HG03060 (cell line): ENCODE measurements around the gene USP21.

Source experiments
- ATAC-seq: cut with Tn5 transposase; IDR thresholded peaks from one replicate; pipeline ENCODE4 v1.9.1; 2021; ENCODE audit warnings: low read depth, moderate number of reproducible peaks; ENCODE audit not compliant: unreplicated experiment

USP21 gene

GRCh38 chr1:161132410-161133219 is 26.7 kb upstream of the USP21 start, which contains the start of gene DEDD:
TSS of gene DEDD (minus strand) at chr1:161132667. CDS start at chr1:161124462, 8,205 bp downstream.
- ATAC-seq = peak; percentile 84

DNA sequence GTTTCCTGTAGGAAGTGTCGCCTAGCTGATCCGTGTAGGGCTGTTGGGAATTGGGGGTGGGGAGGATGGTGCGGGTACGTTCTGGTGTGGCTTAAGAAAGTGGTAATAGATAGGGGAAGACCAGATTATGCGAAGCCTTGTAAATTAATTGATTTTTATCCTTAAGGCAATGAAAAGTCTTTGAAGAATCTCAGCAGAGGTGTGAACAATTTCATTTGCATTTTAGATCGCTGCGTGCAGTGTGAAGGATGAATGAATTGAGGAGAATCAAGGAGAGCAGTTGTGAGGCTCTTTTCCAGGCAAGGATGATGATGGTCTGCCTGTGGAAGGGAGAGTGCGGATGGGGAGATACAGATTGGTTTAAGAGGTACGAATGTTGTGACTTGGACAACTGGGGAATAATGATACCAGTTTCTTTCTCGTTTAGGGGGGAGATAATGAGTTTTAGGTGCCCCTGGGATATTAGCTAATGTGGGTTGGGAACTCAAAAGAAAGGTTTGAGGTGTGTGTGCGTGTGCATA is 26.0 kb upstream of the USP21 start:
- ATAC-seq = no peak

DNA sequence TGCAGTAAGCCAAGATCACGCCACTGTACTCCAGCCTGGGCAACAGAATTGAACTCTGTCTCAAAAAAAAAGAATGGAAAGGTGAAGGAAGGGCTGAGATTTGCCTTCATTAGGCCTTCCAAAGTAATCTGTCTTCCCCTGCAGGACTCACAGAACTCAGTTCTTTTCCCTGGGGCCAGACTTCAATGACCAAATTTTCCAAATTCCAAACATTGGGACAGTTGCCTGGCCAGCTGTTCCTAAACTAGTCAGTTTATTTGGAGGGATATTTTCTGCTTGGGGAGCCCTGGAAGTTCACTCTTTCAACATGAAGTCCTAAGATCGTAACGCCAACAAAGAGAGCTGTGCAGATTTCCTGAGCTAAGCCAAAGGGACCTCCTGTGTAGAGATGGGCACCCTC is 21.4 kb upstream of the USP21 start:
- ATAC-seq = no peak

GRCh38 chr1:161138431-161138830 is 20.9 kb upstream of the USP21 start:
- no peak for ATAC-seq

DNA sequence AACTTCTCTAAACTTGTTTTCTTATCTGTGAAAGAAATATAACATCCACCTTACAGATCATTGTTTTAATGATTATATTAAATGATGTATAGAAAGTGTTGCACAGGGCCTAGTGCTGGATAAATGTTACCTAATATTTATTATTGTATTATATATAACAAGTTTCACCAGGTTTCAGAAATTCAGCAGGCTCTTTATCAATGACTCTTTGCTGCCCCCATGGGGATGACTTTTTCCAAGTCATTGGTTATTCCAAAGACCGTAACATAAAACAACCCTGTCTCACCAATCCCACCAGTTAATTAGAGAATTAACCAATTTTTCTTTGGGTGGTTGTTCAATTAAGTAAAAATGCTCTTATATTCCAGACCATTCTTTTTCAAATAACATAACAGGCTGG is 19.5 kb upstream of the USP21 start:
- ATAC-seq = no peak

DNA sequence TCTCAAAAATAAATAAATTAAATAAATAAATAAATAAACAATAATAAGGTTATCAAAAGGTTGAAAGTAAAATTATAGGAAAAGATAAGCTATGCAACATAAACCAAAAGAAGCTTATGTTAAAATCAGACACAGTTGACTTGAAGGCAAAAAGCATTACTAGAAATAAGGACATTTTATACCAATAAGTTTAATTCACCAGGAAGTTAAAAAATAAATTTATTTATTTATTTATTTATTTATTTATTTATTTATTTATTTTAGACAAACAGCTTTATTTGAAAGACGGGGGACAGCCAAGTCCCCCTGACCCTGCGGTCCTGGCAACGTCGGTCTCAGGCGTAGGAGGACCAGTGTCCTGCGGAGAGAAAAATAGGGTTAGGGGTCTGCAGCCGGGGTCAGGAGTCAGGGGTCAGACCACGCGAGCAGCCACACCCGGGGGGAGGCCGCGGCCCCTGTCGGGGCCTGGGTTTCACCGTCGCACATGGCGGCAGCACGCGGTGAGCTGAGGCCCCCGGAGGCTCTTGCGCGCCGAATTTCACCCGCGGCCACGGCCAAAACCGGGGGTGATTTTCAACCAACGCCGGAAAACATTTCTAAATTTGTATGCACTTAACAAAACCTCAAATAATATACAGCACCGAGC is 18.4 kb upstream of the USP21 start:
- no peak for ATAC-seq

- no peak for ATAC-seq
These were observed 13.5 kb upstream of the USP21 start for GRCh38 chr1:161145832-161146231.

DNA sequence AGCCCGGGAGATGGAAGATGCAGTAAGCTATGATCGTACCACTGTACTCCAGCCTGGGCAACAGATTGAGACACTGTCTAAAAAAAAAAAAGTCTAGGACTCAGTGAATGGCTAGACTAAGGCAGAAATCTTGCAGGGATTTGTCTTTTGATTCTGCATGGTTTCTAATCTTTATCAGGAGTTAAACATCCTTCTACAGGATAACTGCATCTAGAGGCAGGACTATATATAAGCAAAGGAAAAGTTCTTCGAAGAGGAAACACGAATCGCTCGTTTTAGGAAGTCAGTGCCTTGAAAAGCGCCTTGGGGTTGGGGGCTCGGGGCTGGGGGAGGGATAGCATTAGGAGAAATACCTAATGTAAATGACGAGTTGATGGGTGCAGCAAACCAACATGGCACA is 6.1 kb upstream of the USP21 start:
- no peak for ATAC-seq

GRCh38 chr1:161153682-161154337 is 5.5 kb upstream of the USP21 start, which contains the start of gene UFC1:
TSS of gene UFC1 (plus strand) at chr1:161153978. CDS start at chr1:161153998, 20 bp downstream.
- peak; percentile 61 for ATAC-seq

DNA sequence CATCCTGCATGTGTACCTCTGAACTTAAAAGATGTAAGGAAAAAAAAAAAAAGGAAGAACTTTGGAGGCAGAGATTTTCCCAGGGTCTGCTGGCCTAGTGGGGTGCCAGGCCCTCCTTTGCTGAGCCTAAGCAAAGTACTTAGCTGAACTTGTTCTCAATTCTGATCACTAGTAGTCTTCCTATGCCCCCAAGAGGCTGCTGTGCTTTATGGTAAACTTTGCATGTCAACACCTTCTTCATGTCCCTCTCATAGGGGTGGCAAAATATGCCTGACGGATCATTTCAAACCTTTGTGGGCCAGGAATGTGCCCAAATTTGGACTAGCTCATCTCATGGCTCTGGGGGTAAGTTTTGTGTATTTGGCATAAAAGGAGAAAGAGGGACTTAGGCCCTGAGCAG is 1.4 kb upstream of the USP21 start:
- ATAC-seq = no peak

GRCh38 chr1:161158316-161159010 is 837 bp upstream of the USP21 start:
- no peak for ATAC-seq

- ATAC-seq = no peak
These were observed 578 bp downstream of the USP21 start for GRCh38 chr1:161159913-161160243.

GRCh38 chr1:161160671-161161145 is 1.4 kb downstream of the USP21 start:
- no peak for ATAC-seq

DNA sequence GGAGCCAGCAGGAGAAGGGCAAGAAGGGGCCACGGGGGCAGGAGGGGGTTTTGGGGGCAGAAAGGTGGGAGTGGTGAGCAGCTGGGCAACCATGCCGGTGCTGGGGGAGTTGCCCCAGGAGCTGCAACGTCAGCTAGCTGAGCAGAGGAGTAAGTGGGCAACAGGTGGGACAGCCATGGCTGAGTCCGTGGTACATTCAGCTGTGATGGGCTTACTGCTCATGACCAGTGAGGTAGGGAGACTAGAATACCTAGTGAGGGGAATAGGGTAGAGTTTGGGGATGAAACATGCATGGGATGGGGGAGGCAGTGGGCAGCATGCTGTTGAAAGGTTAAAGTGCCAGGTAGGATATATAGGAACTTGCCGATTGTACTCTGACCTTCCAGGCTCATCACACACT is 2.4 kb downstream of the USP21 start:
- no peak for ATAC-seq

GRCh38 chr1:161162052-161162451 is 2.8 kb downstream of the USP21 start:
- no peak for ATAC-seq

- no peak for ATAC-seq
These were observed 3.5 kb downstream of the USP21 start for GRCh38 chr1:161162806-161163205.

DNA sequence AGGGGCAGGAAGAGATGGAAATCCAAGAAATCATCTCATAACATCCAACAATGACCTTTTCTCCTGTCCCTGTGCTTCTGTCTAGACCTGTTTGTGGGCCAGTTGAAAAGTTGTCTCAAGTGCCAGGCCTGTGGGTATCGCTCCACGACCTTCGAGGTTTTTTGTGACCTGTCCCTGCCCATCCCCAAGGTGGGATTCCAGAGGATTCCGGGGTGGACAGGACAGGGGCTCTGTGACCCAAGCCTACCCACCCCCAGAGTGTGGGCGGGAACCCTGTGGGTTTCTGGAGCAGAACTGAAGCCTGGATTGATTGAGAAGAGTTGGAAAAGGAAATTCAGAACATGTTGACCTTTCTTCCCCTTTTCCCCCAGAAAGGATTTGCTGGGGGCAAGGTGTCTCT is 4.5 kb downstream of the USP21 start:
- ATAC-seq = no peak

- ATAC-seq = no peak
These were observed 5.8 kb downstream of the USP21 start for GRCh38 chr1:161164901-161165610.

- ATAC-seq = peak; percentile 97
These were observed 6.7 kb downstream of the USP21 start, which contains the start of gene PPOX for GRCh38 chr1:161165742-161166668. TSS of gene PPOX (plus strand) at chr1:161166426. CDS start at chr1:161166848, 422 bp downstream.
